ENCODE measurements around the gene PNPLA5. TPM values are rescaled to one million over a fixed set of nuclear protein-coding genes. Genes with fewer than 3 reads are reported as not detected.
A peak's percentile ranks its signal among the peaks of the same experiment; 100 is the strongest.

Gene PNPLA5
- total and polyA plus RNA-seq, 2 of the 13 experiments (the other 11 are each of a cell fraction or from before 2014, with no cell fraction given): not detected

- no peak for TF ChIP-seq RAD51 (IDR thresholded peaks at IDR 0.05; ENCODE audit: borderline replicate concordance)
- TF ChIP-seq BHLHE40 (IDR thresholded peaks at IDR 0.05; ENCODE audit: low read length): no peak
- no peak for TF ChIP-seq ZSCAN21 (CRISPR knock-in tag; IDR thresholded peaks at IDR 0.05; ENCODE audit: borderline replicate concordance)
- TF ChIP-seq ZNF713 (CRISPR knock-in tag; IDR thresholded peaks at IDR 0.05): no peak
- TF ChIP-seq MED8 (CRISPR knock-in tag; IDR thresholded peaks at IDR 0.05; ENCODE audit: insufficient replicate concordance): no peak
- no peak for TF ChIP-seq ZNF180 (CRISPR knock-in tag; IDR thresholded peaks at IDR 0.05; ENCODE audit: borderline replicate concordance, low read depth)
- no peak for TF ChIP-seq ZNF784 (CRISPR knock-in tag; IDR thresholded peaks at IDR 0.05; ENCODE audit: borderline replicate concordance)
- TF ChIP-seq ZFYVE20 (CRISPR knock-in tag; IDR thresholded peaks at IDR 0.05; ENCODE audit: borderline replicate concordance, low read depth): no peak
Observed at GRCh38 chr22:43889201-43889859, 2.5 kb downstream of the PNPLA5 start (continued).

GRCh38 chr22:43888740-43889139, 3.1 kb downstream of the PNPLA5 start:
- H3K9ac ChIP-seq (ENCODE audit: insufficient read depth, low read depth, low read length): no peak overlapping the region
- DNase-seq (ENCODE audit: low spot score) (no peak), FAIRE-seq (no peak), ATAC-seq (no peak)
- CTCF ChIA-PET (ENCODE audit: low intra/inter-chr PET ratio, low total read pairs): no interaction called here
- no peak overlapping the region for H2AFZ ChIP-seq (ENCODE audit: low read length)
- in situ Hi-C loops (cut with HindIII; ENCODE audit: extremely low pct_ligation_motif_present, low pct_unique_long_range_greater_than_20kb) (loop anchor here (25.0 kb wide), 1 partner anchor 749 kb away; no protein-coding TSS in a partner anchor), intact Hi-C loops (cut with micrococcal nuclease; ENCODE audit: unreplicated experiment) (no loop called here)
- H3K4me2 ChIP-seq (ENCODE audit: low read depth, low read length): no peak overlapping the region
- H3K36me3 ChIP-seq (replicated peaks in 1 of 2; ENCODE audit: control insufficient read depth in 1 of 2, insufficient read depth in 2 of 2, low read length in 2 of 2): no peaks in the 10 kb centered on the region
- H3K79me2 ChIP-seq (ENCODE audit: insufficient read depth, low read length): no peaks in the 10 kb centered on the region
- H3K27ac ChIP-seq (ENCODE audit: extremely low read length, insufficient read depth, low read length): no peak overlapping the region
- POLR2A ChIA-PET: no interaction called here
- H3K4me3 ChIP-seq (replicated peaks in 1 of 3; ENCODE audit: insufficient read depth in 1 of 3, low read depth in 2 of 3, low read length in 3 of 3): no peak overlapping the region
- no TSS peak for BruUV-seq (replicated peaks)
- peaks cover 9 to 27% of the 10 kb centered on the region in 2 experiments; a peak in 4 of 5 replicates for H3K27me3 ChIP-seq (ENCODE audit: control insufficient read depth in 1 of 2, insufficient read depth in 2 of 2, low read length in 2 of 2)
- H4K20me1 ChIP-seq (ENCODE audit: insufficient read depth, low read length): peaks cover 2% of the 10 kb centered on the region; the same call in 1 of the 2 replicates
- TF ChIP-seq BCLAF1 (IDR thresholded peaks at IDR 0.05) (no peak), DDIT3 (CRISPR knock-in tag; IDR thresholded peaks at IDR 0.05) (no peak), ZNF768 (CRISPR knock-in tag; IDR thresholded peaks at IDR 0.05) (peak; percentile 85)
- H3K4me1 ChIP-seq (ENCODE audit: insufficient read depth, low read length): no peaks in the 10 kb centered on the region
- H3K9me3 ChIP-seq (ENCODE audit: low read length): no peaks in the 10 kb centered on the region
- 0% methylated on average over 2 of the region's 4 CpGs for WGBS (ENCODE audit: low lambda C conversion rate)

Measured in HepG2 (cell line).